ENCODE results near the gene PARP6.

DNA sequence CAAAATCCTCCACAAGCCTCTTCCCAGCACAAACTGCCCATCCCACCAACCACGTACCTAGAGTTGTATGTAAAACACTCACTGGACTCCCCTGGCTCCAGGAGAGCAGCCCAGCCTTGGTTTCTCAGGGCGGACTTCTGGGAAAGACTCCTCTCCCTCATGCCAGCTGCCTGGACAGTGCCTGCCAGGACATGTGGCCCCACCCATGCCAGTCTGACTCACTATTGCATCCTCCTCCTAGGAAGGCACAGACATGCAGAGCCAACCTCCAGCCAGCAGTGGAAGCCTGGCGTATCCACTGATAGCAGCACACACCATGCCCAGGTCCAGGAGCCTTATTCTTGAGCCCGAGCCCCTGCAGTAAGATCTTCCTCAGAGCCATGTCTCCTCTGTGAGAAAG, 50.0 kb downstream of the PARP6 start:
- TF ChIP-seq, protein P1, sequence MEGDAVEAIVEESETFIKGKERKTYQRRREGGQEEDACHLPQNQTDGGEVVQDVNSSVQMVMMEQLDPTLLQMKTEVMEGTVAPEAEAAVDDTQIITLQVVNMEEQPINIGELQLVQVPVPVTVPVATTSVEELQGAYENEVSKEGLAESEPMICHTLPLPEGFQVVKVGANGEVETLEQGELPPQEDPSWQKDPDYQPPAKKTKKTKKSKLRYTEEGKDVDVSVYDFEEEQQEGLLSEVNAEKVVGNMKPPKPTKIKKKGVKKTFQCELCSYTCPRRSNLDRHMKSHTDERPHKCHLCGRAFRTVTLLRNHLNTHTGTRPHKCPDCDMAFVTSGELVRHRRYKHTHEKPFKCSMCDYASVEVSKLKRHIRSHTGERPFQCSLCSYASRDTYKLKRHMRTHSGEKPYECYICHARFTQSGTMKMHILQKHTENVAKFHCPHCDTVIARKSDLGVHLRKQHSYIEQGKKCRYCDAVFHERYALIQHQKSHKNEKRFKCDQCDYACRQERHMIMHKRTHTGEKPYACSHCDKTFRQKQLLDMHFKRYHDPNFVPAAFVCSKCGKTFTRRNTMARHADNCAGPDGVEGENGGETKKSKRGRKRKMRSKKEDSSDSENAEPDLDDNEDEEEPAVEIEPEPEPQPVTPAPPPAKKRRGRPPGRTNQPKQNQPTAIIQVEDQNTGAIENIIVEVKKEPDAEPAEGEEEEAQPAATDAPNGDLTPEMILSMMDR (IDR thresholded peaks at IDR 0.05; ENCODE audit: low read depth, low read length, poor library complexity, severe bottlenecking): no peak
- TF ChIP-seq EZH2phosphoT487 (IDR thresholded peaks at IDR 0.05; ENCODE audit: borderline replicate concordance, low read length): no peak
